HG02970 (cell line): ENCODE results near the gene MSANTD1.

Source experiments
- ATAC-seq: cut with Tn5 transposase; IDR thresholded peaks from one replicate; pipeline ENCODE4 v1.9.1; 2021; ENCODE audit warnings: mild to moderate bottlenecking, moderate library complexity, moderate number of reproducible peaks; ENCODE audit not compliant: unreplicated experiment, low FRiP score

MSANTD1 gene

DNA sequence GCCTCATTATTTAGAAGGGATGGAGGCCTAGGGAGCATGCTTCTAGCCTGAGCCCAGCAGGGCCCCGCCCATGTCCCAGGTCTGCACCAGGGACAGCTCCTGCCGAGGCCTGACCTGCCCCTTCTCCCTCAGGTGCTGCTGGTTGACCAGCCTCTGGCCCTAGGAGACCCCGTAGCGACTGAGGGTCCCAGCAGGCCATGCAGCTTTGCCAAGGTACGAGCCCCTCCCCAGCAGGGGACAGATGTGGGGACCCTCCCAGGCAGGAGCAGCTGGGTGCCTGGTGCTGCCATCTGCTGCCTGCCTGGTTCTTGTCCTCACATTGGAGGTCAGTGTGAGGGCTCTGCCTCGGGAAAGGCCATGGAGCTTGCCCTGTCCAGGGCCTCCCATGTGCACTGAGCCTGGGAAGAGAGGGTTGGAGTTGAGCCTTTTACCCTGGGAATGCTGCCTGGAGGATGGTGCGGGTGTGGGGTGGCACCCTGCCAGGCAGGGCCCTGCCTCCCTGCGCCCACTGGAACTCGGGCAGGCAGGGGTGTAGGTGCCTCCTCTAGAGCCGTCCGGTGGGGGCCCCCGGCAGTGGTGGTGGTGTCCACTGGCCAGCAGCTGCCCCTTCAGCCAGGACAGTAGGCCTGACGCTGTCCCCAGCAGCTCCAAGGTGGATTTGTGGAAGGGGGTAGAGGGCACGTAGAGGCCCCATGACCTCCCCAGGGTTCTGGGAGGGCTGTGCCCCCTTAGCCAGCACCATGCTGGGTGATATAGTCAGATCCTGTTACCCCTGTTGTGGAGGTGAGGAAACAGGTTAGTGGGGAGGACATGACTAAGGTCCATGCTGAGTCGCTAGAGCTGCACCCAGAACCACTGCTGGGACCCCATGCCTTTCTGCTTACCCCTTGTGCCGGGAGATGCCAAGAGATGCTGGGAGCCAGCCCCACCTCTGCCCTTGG, 2.2 kb upstream of the MSANTD1 start:
- ATAC-seq: no peak

DNA sequence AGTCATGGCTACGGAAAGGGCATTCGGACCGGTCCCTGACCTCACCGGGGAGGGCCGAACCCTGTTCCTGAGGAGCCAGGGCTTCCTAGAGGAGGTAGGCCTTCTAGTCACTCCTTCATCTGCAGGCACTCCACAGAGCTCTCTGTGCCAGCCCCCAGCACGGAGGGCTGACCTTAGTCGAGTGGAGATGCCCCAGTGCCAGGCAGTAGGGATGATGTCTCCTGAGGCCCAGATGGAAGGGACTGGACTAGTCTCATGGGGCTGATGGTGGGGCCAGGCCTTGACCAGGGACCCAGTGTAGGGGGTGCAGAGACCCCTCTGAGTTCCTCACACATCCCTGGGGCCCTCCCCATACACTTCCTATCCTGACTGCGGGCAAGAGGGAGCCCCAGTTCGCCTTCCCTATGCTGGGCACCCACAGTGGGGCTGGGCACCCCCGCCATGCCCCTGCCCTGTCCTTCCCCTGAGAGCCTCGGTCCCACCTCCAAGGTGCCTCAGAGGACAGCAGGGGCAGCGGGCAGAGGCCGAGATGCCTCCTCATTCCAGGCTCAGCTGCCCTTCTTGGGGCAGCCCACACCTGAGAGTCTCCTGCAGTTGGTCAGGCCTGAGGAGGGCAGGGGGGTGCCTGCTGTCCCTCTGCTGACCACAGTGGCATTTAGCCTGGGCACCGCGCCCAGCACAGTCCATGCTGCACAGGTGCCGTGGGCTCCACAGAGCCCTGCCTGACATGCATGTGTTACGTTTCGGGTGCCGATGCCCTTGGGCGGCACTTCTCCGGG, 1.4 kb upstream of the MSANTD1 start:
- ATAC-seq: no peak

DNA sequence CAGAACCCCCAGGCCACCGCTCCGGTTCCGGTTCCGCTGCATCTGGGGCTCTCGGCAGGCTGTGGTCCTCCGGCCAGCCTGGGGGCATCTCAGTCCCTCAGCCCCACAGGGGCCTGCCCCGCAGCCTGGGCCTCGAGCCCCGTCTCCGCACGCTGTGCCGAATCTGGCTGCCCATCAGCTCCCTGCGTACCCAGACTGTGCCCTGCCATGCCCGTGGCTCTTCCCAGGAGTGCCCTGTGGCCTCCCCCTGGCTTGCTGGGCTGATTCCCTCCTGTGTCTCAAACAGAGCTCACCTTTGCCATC, 830 bp upstream of the MSANTD1 start:
- ATAC-seq: no peak

DNA sequence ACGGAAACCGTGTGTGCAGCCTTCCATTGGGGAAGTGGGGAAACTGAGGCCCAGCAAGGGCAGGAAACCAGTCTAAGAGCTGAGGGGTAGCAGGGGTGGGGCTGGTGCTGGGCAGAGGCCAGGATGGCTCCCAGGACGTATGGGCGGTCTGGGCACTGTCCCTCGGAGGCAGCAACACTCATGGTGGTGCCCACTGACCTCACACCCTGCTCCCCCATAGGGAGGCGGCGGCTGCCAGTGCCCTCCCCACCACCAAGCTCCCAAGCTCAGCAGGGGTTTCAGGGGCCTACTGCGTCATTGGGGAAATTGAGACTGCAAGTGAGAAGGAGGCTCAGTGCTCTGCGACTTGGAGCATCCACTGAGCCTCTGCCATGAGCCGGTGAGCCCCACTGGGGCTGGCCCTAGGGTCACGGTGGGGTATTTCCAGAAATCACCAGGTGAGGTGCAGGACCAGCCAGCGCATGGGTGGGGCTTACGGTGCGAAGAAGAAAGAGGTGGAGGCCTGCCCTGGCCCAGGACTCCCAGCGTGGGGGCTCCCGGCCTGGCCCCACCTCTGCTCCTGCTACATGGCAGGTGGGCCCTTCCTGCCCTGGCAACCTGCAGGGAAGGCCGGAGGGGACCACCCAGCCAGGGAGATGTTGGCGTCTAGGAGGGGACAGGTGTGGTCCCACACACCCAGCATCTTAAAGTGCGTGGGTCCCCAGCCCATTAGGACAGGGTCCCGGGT, 915 bp downstream of the MSANTD1 start:
- no peak for ATAC-seq

DNA sequence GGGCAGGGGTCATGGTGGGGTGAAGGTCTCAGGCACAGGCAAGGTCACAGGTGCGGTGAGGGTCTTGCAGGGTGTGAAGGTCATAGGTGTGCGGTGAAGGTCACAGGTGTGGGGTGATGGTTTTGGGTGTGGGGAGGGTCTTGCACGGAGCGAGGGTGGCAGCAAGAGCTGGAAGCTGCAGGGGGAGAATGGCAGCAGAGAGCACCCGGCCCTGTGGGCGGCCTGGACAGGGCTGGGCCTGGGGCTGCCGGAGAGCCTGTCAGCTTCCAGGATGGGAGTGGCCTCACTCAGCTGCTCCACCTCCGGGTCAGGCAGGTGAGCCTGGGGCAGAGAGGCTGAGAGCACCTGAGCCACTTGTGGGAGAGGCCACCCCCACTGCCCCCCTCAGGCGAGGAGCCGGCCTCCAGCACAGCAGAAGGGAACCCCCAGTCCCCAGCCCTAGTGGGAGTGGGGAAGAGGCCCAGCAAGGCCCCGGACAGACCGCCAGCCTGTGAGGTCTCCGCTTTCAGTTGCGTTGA, 1.5 kb downstream of the MSANTD1 start:
- ATAC-seq: no peak

DNA sequence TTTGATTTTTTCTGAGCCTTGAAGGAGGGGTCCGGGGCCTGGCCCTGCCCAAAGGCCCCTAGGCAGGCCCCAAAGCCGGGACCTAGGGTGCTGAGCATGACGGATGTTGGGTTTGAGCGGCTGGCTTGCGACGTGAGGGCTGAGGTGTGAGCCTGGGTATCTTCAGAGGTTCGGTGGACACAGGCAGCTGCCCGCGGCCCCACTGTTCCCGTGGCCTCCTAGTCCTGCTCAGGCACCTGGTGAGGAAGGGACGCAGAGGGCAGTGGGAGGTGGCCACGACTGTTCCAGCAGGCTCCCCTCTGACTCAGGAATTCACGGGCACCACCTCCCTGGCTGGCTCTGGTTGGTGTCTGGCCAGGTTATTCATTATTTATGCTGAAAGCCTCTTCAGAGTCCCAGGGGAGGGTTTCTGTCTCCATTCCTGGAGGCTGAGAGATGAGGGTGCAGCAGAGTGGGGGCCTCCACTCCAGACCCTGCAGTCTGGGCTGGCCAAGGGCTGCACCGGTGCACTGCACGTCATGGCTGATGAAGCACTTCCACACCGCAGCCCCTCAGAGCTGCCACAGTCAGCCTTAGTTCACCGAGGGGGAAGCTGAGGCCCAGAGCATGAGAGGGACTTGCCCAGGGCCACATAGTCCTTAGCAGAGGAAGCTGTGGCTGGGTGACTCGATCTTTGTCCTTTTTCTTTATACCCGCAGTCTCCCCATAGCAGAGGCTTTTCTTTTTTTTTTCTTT, 2.2 kb downstream of the MSANTD1 start:
- no peak for ATAC-seq

DNA sequence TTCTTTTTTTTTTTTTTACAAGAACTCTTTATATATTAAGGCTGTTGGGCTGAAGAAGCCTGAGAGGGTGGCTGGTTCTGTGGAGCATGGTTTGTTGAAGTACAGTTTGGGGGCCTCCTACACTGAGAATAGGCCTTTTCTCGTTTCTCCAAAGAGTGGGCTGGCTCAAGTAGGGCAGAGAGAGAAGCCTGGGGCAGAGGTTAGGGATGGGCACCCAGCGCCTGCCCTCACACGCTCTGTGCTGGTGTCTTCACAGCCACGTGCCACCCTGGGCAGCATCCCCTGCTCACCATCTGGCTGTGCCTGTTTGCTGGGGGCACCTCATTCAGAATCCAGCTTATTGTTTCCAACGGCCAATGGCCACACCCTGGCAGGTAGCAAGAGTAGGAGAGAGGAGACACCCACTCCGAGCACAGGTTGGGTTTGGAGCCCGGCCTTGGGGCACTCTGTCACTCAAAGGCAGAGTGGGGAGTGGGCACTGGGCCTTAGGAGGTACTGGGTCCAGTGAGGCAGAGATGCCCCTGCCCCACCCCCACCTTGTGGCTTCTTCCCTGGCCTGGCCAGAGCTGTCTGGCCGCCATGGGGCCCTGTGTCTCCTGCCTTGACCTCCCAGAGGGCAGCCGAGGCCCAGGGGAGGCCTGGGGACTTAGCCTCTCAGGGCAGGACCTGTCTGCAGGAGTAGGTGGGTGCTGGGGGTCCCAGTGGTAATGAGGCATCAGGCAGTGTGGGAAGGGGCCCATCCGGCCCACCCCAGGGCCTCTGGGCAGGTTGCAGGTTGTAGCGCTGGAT, 2.9 kb downstream of the MSANTD1 start:
- no peak for ATAC-seq

DNA sequence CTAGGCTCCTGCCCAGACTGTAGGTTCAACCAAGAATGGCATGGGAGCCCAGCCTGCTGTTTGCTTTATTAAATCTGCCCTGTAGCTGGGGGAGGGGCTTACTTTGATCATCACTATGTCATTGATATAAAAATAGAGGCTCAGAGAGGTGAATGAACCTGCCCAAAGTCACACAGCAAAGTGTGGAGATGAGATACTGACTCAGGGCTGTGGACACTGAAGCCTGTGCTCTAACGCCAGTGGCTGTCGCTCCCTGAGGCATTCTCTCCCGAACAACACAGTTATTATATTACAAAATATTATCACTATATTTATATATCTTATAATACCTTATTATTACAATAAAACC, 3.5 kb downstream of the MSANTD1 start:
- no peak for ATAC-seq

DNA sequence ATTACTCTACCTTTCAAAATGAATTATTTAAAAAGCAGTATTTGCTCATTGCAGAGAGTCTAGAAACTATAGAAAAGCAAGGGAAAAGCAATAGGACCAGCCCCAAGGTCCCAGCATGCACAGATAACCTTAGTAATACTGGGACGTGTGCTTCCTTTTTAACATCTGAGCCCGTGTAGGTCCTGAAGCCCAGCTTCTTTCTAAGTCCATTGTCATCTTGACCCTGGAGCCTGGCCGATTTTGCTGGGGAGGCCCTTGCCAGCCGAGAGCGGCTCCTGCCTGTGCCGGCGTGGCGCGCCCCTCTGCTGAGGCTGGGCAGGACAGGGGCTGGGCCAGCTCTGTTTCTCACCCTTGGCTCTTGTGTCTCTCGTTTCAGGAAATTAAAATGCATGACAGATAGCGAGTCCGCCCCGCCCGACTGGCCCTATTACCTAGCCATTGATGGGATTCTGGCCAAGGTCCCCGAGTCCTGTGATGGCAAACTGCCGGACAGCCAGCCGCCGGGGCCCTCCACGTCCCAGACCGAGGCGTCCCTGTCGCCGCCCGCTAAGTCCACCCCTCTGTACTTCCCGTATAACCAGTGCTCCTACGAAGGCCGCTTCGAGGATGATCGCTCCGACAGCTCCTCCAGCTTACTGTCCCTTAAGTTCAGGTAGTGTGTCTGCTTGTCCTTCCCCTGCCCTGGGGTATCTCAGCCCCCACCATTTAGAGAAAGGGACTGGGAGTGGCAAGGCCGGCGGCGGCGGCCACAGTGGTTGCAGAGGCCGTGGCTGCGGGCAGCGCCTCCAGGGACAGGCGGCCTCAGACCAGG, 4.1 kb downstream of the MSANTD1 start:
- no peak for ATAC-seq

DNA sequence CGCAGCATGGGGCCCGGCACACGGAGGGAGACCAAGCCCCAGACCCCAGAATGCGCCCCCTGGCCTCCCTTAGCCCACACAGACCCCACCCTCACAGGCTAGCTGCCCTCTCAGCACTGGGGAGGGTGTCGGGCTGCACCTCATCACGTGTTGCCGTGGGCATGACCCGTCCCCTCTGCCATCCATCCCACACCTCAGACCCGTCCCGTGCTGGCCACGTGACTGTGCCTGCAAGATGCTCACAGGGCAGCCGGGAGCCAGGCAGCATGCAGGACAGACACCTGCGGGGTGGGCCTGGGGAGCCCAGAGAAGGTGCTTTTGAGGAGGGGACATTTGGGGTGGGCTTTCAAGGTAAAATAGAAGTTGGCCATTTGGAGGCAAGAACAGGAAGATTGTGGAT, 4.8 kb downstream of the MSANTD1 start:
- no peak for ATAC-seq

DNA sequence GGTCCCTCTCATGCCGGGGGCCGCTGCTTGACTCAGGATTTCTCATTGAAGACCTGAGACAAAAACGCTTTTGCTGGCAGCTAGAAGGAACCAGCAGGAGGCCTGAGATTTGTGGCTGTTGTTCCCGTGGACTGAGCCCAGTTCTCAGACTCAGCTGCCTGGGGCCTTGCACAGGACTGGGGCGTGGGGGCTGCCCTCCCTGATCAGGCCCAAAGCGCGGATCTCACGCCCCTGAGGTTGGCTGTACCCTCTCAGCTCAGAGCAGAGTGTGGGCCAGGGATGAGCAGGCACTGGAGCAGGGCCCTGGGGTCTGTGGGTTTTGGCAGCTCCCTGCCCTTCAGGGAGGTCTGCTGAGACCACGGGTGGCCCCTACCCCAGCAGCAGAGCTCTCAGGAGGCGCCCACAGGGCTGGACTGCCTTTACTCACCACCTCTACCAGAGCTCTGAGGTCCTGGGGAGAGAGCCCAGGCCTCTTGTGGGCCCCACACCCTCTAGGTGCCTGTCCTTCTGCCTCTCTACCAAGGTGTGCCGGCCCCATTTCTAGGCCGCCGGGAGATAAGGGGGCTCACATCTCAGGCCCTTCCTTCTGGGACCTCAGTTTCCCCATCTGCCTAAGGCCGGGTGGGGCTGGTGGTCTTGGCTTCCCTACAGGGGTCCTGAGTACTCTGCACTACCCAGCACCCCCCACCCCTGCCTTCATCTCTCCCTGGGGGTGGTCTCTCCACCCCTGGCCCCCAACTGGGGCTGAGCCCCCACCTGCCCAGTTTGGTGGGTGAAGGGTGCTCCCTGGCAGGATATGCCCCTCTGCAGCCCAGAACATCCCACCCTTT, 5.6 kb downstream of the MSANTD1 start:
- no peak for ATAC-seq

DNA sequence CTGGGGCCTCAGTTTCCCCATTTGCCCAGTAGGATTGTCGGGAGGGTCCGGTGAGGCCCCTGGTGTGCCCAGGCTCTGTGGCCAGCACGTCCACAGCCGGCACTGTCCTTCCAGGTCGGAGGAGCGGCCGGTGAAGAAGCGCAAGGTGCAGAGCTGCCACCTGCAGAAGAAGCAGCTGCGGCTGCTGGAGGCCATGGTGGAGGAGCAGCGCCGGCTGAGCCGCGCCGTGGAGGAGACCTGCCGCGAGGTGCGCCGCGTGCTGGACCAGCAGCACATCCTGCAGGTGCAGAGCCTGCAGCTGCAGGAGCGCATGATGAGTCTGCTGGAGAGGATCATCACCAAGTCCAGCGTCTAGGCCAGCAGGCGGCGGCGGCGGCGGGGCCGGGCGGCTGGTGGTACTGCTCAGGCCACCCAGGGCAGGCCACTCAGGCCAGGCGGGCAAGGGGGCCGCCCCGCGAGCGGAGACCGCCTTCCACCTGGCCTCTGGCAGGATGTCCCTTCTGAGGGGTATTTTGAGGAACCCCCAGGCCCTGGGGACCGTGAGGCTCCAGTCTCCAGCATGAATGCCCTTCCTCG, 6.7 kb downstream of the MSANTD1 start:
- ATAC-seq: no peak

DNA sequence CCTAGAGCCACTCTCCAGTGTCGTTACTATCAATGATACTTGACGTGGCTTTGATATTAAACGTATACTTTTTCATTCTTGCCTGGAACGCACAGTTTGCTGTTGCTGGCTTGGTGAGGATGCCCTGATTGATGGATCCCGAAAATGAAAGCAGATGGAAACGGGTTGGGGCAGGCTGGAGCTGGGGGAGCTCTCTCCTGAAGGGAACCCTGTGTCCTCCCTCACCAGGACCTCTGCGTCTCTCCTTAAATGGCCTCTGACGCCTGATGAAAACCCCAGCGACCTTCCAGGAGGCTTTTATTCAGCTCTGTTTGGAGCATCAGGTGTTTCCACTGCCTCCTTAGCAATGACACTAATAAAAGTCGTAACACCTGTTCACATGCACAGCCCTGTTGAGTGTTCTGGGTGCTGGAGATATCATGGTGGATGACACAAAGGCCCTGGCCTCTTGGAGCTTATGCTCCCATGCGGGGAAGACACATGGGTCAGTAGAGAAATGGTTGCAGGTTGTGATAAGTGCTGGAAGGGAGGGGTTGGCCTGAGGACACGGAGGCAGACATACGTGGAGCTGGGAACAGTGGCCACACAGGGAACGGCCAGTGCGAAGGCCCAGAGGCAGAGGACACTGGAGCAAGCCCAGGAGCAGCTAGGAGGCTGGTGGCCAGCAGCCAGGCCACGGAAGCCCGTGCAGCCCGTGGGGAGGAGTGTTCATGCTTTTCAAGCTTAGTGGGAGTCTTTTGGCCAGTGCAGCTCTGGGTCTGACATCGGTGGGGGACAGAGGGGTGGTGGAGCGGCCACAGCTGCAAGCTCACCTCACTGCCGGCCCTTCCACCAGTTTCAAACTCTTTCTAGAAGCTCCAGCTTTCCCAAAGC, 7.5 kb downstream of the MSANTD1 start:
- ATAC-seq: no peak

DNA sequence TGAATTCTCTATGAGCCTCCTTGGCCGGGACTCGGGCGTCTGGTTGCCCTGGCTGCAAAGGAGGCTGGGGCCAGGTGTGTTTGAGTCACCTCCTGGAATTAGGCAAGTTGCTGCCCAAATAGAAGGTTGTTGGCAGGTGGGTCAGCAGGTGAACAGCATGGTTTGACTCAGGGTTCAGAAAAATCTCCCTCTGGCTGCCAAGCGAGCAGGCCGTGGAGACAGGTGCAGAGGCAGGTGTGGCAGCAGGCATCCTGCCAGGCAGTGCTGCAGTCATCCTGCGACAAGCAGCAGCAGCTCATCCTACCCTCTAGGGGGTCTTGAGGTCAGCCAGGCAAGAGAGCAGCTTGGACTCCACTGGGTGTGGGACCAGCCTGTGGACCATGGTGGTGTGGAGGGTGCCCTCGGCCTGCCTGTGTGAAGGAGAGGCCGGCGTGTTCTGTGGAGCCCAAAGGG, 8.2 kb downstream of the MSANTD1 start:
- no peak for ATAC-seq

DNA sequence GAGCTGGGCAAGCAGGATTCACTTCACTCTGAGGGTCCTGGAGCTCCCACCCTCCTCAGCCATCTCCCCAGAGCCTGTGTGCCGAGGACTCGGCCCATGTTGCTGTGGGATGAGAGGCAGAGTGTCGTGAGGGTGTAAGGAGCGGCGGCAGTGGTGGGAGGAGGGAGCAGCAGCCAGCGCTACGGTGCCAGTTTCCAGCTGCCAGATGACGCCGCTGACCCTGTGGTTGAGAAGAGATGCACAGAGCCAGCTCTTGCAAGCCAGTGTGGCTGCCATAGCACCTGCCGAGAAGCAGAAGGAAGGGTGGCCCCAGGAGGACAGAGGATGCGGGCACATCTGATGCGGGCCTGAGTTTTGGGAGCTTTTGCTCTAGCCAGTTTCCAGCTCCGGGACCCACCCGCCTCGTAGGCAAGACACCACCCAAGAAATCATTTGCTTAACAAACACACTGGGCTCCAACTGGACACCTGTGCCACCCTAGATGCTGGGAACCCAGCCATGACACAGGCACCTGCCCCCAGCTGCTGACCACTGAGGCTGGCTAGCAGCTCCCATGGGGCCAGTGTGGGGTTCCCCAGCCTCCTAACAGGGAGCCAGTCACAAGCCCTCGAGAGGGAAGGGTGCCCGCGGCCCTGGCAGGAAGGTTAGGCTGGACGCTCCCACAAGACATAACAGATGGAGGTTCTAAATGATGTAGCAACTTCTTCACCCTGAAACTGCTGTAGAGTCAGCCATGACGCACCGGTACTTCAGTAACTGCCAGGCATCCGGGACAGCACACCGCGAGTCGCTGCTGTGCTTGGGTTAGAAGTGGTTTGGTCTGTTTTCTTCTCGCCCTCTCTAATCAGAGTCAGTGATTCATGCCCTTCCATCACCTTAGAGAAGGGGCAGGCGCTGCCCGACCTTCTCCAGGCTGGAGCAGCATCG, 8.9 kb downstream of the MSANTD1 start:
- ATAC-seq: no peak
